ENCODE data around the gene SRP9. TPM values are rescaled to one million over a fixed set of nuclear protein-coding genes. Genes with fewer than 3 reads are reported as not detected.

The SRP9 gene
- polyA plus RNA-seq, 1 of the 3 experiments (the other 2 are of a cell fraction), result 156 TPM

DNA sequence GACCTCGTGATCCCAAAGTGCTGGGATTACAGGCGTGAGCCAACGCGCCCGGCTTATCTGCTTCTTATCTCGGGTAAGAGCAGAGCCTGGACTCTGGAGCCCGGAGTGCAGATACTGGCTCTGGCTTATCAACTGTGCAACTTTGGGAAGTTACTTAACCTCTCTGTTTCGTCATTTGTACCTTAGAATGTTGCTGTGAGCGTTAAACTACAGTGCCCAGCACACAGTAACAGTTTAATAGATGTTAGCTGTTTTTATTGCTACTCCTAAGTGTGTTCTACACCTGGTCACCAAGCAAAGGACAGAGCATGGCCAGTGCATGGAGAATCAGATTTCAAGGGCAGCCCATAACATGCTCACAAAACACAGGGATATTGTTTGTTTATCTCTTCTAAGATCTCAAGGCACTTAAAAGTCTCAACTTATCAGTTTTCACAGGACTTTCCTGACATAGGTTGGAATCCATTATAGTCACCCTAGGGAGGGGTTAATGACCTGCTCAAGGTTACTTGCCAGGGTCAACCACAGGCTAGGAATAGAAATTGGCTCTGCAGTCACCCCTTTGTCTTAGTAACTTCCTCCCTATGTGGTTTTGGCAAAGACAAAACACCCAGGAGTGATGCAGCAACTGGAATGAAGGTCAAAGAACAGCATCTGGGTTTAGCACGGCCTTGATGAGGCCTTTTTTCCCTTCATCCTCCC lies 22.5 kb upstream of the SRP9 start (continued):
- TF ChIP-seq, protein P1, sequence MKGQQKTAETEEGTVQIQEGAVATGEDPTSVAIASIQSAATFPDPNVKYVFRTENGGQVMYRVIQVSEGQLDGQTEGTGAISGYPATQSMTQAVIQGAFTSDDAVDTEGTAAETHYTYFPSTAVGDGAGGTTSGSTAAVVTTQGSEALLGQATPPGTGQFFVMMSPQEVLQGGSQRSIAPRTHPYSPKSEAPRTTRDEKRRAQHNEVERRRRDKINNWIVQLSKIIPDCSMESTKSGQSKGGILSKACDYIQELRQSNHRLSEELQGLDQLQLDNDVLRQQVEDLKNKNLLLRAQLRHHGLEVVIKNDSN (IDR thresholded peaks at IDR 0.05; ENCODE audit: borderline replicate concordance, low read depth), result no peak
- no peak for TF ChIP-seq TAF1 (IDR thresholded peaks at IDR 0.05; ENCODE audit: borderline replicate concordance, low read depth, low read length)
- peak; percentile 64 for TF ChIP-seq FOXM1 (IDR thresholded peaks at IDR 0.05; ENCODE audit: low read depth)
- TF ChIP-seq RCOR1 (IDR thresholded peaks at IDR 0.05; ENCODE audit: low read length), result no peak
- TF ChIP-seq CTCF (IDR thresholded peaks at IDR 0.05), result no peak
- TF ChIP-seq SMC3 (IDR thresholded peaks at IDR 0.05; ENCODE audit: low read depth, low read length), result no peak
- TF ChIP-seq RAD21 (IDR thresholded peaks at IDR 0.05; ENCODE audit: low read length), result no peak
- no peak for TF ChIP-seq GATA2 (CRISPR knock-in tag; IDR thresholded peaks at IDR 0.05)
- peak; percentile 92 for TF ChIP-seq TCF12 (IDR thresholded peaks at IDR 0.05)
- TF ChIP-seq TEAD4 (IDR thresholded peaks at IDR 0.05; ENCODE audit: borderline replicate concordance, insufficient read depth), result peak; percentile 75
- no peak for TF ChIP-seq GABPA (IDR thresholded peaks at IDR 0.05; ENCODE audit: low read depth)
- TF ChIP-seq POLR2AphosphoS5 (IDR thresholded peaks at IDR 0.05; ENCODE audit: low read depth, low read length), result peak; percentile 61; the same call in 1 of the 2 replicates
- TF ChIP-seq MXI1 (IDR thresholded peaks at IDR 0.05; ENCODE audit: low read depth, low read length), result no peak
- peak; percentile 99 for TF ChIP-seq RXRA (IDR thresholded peaks at IDR 0.05; ENCODE audit: borderline replicate concordance, low read depth)
- no peak for TF ChIP-seq CHD2 (IDR thresholded peaks at IDR 0.05; ENCODE audit: low read length, partially characterized antibody)
- TF ChIP-seq, protein P2, sequence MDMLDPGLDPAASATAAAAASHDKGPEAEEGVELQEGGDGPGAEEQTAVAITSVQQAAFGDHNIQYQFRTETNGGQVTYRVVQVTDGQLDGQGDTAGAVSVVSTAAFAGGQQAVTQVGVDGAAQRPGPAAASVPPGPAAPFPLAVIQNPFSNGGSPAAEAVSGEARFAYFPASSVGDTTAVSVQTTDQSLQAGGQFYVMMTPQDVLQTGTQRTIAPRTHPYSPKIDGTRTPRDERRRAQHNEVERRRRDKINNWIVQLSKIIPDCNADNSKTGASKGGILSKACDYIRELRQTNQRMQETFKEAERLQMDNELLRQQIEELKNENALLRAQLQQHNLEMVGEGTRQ (IDR thresholded peaks at IDR 0.05; ENCODE audit: borderline replicate concordance, low read depth, low read length), result no peak
- TF ChIP-seq EP300 (IDR thresholded peaks at IDR 0.05; ENCODE audit: borderline replicate concordance in 1 of 2, low read depth in 1 of 2, low read length in 1 of 2), result peak in 1 of 2 experiments; percentile 84; a peak in 2 of 4 replicates
- TF ChIP-seq ELF1 (IDR thresholded peaks at IDR 0.05), result no peak
- TF ChIP-seq FOSL2 (IDR thresholded peaks at IDR 0.05; ENCODE audit: borderline replicate concordance, low read depth), result peak; percentile 57; the same call in 1 of the 2 replicates
- TF ChIP-seq JUND (IDR thresholded peaks at IDR 0.05), result peak; percentile 72
- TF ChIP-seq NFIC (IDR thresholded peaks at IDR 0.05; ENCODE audit: borderline replicate concordance), result peak; percentile 98
- TF ChIP-seq, protein P3, sequence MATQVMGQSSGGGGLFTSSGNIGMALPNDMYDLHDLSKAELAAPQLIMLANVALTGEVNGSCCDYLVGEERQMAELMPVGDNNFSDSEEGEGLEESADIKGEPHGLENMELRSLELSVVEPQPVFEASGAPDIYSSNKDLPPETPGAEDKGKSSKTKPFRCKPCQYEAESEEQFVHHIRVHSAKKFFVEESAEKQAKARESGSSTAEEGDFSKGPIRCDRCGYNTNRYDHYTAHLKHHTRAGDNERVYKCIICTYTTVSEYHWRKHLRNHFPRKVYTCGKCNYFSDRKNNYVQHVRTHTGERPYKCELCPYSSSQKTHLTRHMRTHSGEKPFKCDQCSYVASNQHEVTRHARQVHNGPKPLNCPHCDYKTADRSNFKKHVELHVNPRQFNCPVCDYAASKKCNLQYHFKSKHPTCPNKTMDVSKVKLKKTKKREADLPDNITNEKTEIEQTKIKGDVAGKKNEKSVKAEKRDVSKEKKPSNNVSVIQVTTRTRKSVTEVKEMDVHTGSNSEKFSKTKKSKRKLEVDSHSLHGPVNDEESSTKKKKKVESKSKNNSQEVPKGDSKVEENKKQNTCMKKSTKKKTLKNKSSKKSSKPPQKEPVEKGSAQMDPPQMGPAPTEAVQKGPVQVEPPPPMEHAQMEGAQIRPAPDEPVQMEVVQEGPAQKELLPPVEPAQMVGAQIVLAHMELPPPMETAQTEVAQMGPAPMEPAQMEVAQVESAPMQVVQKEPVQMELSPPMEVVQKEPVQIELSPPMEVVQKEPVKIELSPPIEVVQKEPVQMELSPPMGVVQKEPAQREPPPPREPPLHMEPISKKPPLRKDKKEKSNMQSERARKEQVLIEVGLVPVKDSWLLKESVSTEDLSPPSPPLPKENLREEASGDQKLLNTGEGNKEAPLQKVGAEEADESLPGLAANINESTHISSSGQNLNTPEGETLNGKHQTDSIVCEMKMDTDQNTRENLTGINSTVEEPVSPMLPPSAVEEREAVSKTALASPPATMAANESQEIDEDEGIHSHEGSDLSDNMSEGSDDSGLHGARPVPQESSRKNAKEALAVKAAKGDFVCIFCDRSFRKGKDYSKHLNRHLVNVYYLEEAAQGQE (IDR thresholded peaks at IDR 0.05; ENCODE audit: low read depth, low read length), result 0 out of 2 replicates have a peak, but pooled peaks have one; percentile 45
- no peak for TF ChIP-seq FOXJ3 (CRISPR knock-in tag; IDR thresholded peaks at IDR 0.05)
- no peak for TF ChIP-seq EZH2phosphoT487 (IDR thresholded peaks at IDR 0.05; ENCODE audit: borderline replicate concordance, low read depth)
- no peak for TF ChIP-seq RFX5 (IDR thresholded peaks at IDR 0.05; ENCODE audit: low read length)
- no peak for TF ChIP-seq YY1 (IDR thresholded peaks at IDR 0.05; ENCODE audit: low read depth)

Measured in SK-N-SH (cell line).